CD4-positive, alpha-beta T cell (primary cell): Measurements from ENCODE around the gene SERPINB5. TPM values are rescaled to one million over a fixed set of nuclear protein-coding genes. Genes with fewer than 3 reads are reported as not detected.

Experiments
- ATAC-seq: fragments of 200-7000 bp; cut with Tn5 transposase; one replicate; pipeline ENCODE4 v1.10.0; 2022; ENCODE audit warnings: mild to moderate bottlenecking; ENCODE audit not compliant: poor library complexity
- CTCF ChIA-PET: fragments of 350-600 bp; sonication (Branson Sonifier 250); formaldehyde crosslinking; loops from one replicate; lab custom pipeline; 2021; ENCODE audit warnings: antibody characterized with exemption, inconsistent platforms; lab: Charles Lee
- POLR2A ChIA-PET: fragments of 350-600 bp; sonication (Branson Sonifier 250); formaldehyde crosslinking; loops from one replicate; lab custom pipeline; 2021; ENCODE audit warnings: antibody characterized with exemption, inconsistent platforms; lab: Charles Lee
- DNase-seq, 14 experiments: peaks; one replicate each; pipeline ENCODE4 v3.0.0-alpha.2; 2013 to 2020; ENCODE audit warnings: mixed read lengths in 2 of 14
- H3K27ac ChIP-seq, 2 donors: one replicate each; pipeline versions ENCODE4 v1.5.1 to v1.7.0; 2013; ENCODE audit warnings: low read length in 2 of 2, low read depth in 1 of 2, mild to moderate bottlenecking in 1 of 2
- H3K27me3 ChIP-seq, 2 experiments: 1 replicate in 1 of 2; 2 replicates in 1 of 2; pipeline versions ENCODE4 v1.6.1 to v1.7.0; 2013; ENCODE audit warnings: low read length in 2 of 2, control low read depth in 1 of 2, mild to moderate bottlenecking in 1 of 2, moderate library complexity in 1 of 2; ENCODE audit not compliant: insufficient read depth in 2 of 2, control insufficient read depth in 1 of 2
- H3K36me3 ChIP-seq: one replicate; pipeline ENCODE4 v1.6.1; 2013; ENCODE audit warnings: low read length, control low read depth; ENCODE audit not compliant: insufficient read depth
- H3K4me1 ChIP-seq: one replicate; pipeline ENCODE4 v1.6.1; 2013; ENCODE audit warnings: low read length, control low read depth; ENCODE audit not compliant: insufficient read depth
- H3K4me3 ChIP-seq: one replicate; pipeline ENCODE4 v1.5.1; 2013; ENCODE audit warnings: mild to moderate bottlenecking, low read length, moderate library complexity
- H3K9me3 ChIP-seq, 2 experiments: 1 replicate in 1 of 2; 2 replicates in 1 of 2; pipeline versions ENCODE4 v1.6.1 to v1.7.0; 2013; ENCODE audit warnings: low read length in 2 of 2, mild to moderate bottlenecking in 2 of 2, control low read depth in 1 of 2, moderate library complexity in 1 of 2; ENCODE audit not compliant: control insufficient read depth in 1 of 2, insufficient read depth in 1 of 2
- H3K27ac Mint-ChIP-seq: one replicate; pipeline ENCODE4 v1.8.0; 2020; ENCODE audit warnings: mixed read lengths
- H3K27me3 Mint-ChIP-seq: one replicate; pipeline ENCODE4 v1.8.0; 2021; ENCODE audit warnings: mixed read lengths
- H3K36me3 Mint-ChIP-seq: one replicate; pipeline ENCODE4 v1.8.0; 2021; ENCODE audit warnings: low read depth, mixed read lengths
- H3K4me1 Mint-ChIP-seq: one replicate; pipeline ENCODE4 v1.8.0; 2021; ENCODE audit warnings: low read depth, mixed read lengths
- H3K4me3 Mint-ChIP-seq: one replicate; pipeline ENCODE4 v1.8.0; 2020; ENCODE audit warnings: mild to moderate bottlenecking, mixed read lengths
- H3K9me3 Mint-ChIP-seq: one replicate; pipeline ENCODE4 v1.8.0; 2020; ENCODE audit warnings: mixed read lengths
- intact Hi-C, 2 experiments: fragments of 100-400 bp; cut with DNase I in 1 of 2; cut with micrococcal nuclease in 1 of 2; formaldehyde crosslinking; loops; one replicate each; pipeline versions ENCODE4 v1.15.1 to v1.9.0; 2023 to 2025; cut with DNase I, micrococcal nuclease
- total RNA-seq, 174 experiments: library from RNA in 2 of 174; stranded (reverse) in 2 of 174; gene quantifications; one replicate each; pipeline ENCODE4 v1.2.3 and lab custom pipeline; 2021 to 2026
- TF ChIP-seq, protein P1 (sequence below): fragments of 200-600 bp; IDR thresholded peaks from one replicate; pipeline ENCODE4 v1.8.0; 2022; ENCODE audit warnings: antibody characterized with exemption, mild to moderate bottlenecking

The SERPINB5 gene
- total RNA-seq, 2 experiments from 2014 or later: not detected

DNA sequence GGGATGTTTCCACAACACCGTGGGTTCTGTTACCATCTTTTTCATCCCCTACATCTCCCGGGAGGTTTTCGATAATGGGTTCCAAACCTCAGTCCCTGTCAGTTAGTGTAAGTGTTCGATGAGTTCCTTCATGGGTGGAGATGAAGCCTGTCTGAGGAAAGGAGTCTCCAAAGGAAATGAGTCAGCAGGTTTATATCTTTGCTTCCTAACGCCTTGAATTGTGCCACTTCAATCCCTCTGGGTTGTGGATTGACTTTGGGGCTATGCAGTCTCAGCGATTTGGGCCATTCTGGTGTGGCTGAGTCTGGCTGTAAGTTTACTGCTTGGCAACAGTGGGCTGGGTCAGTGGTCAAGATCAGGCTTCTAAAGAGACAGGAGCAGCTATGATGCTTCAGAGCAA, 1.2 kb downstream of the SERPINB5 start:
- Mint-ChIP-seq H3K9me3 (no peaks in the 10 kb centered on the region), H3K27me3 (peaks cover 24% of the 10 kb centered on the region), H3K4me1 (no peaks in the 10 kb centered on the region), H3K4me3 (no peak overlapping the region), H3K36me3 (no peaks in the 10 kb centered on the region), H3K27ac (no peak overlapping the region)
- intact Hi-C loops: no loop called here
- Histone ChIP-seq H3K4me3 (no peak overlapping the region), H3K9me3 (no peaks in the 10 kb centered on the region), H3K27ac (no peak overlapping the region), H3K4me1 (no peaks in the 10 kb centered on the region), H3K36me3 (no peaks in the 10 kb centered on the region), H3K27me3 (peaks cover 0 to 4% of the 10 kb centered on the region in 2 experiments)
- ChIA-PET CTCF (no interaction called here), POLR2A (no interaction called here)
- DNase-seq (no peak), ATAC-seq (no peak)
- TF ChIP-seq, protein P1, sequence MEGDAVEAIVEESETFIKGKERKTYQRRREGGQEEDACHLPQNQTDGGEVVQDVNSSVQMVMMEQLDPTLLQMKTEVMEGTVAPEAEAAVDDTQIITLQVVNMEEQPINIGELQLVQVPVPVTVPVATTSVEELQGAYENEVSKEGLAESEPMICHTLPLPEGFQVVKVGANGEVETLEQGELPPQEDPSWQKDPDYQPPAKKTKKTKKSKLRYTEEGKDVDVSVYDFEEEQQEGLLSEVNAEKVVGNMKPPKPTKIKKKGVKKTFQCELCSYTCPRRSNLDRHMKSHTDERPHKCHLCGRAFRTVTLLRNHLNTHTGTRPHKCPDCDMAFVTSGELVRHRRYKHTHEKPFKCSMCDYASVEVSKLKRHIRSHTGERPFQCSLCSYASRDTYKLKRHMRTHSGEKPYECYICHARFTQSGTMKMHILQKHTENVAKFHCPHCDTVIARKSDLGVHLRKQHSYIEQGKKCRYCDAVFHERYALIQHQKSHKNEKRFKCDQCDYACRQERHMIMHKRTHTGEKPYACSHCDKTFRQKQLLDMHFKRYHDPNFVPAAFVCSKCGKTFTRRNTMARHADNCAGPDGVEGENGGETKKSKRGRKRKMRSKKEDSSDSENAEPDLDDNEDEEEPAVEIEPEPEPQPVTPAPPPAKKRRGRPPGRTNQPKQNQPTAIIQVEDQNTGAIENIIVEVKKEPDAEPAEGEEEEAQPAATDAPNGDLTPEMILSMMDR: no peak

DNA sequence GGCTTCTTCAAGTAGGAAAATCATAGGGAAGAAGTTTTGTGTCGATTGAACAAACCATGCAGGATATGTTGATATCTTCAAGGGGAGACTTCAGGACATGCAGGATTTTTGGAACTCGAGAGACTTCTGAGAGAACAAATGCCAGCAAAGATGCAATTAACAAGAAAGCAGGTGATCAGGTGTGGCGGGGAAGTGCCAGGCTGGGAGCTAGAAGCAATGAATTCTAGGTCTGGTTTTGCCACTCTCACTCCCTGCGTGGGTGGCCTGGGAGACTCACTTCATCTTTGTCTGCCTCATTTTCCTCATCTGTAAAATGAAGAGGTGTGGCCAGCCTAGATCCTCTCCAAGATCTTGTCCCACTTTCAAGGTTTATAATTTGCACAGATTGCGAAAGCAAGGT, 3.1 kb downstream of the SERPINB5 start:
- POLR2A ChIA-PET: no interaction called here
- peaks cover 24% of the 10 kb centered on the region for H3K27me3 Mint-ChIP-seq
- DNase-seq (no peak), ATAC-seq (no peak)
- intact Hi-C loops: no loop called here
- H3K4me1 ChIP-seq: no peaks in the 10 kb centered on the region
- H3K36me3 ChIP-seq: no peaks in the 10 kb centered on the region
- no peak overlapping the region for H3K27ac ChIP-seq
- no peak overlapping the region for H3K4me3 Mint-ChIP-seq
- H3K36me3 Mint-ChIP-seq: no peaks in the 10 kb centered on the region
- H3K4me1 Mint-ChIP-seq: no peaks in the 10 kb centered on the region
- H3K27me3 ChIP-seq: peaks cover 0 to 4% of the 10 kb centered on the region in 2 experiments
- no peaks in the 10 kb centered on the region for H3K9me3 Mint-ChIP-seq
- CTCF ChIA-PET: no interaction called here
- H3K4me3 ChIP-seq: no peak overlapping the region
- TF ChIP-seq, protein P1: no peak
- H3K9me3 ChIP-seq: no peaks in the 10 kb centered on the region
- H3K27ac Mint-ChIP-seq: no peak overlapping the region

DNA sequence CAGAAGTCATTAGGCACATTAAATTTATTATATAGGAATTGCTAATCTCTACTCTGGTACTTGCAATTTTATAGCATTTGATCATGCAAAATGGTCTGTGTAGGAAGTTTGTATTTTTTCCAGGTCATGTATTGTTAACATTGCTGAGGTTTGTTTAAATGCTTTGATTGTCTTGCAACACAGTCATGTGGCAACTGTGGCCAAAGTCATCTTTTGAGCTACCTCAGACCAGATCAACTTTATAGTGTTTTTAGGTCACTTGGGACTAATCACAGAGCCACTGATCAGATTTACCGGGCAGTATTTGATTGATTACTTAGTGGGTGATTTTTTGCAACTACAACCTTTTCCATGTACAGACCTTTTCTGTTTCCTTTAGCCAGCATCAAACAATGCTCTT, 3.7 kb downstream of the SERPINB5 start:
- H3K36me3 ChIP-seq: no peaks in the 10 kb centered on the region
- Mint-ChIP-seq H3K9me3 (no peaks in the 10 kb centered on the region), H3K4me1 (no peaks in the 10 kb centered on the region), H3K27me3 (peaks cover 28% of the 10 kb centered on the region), H3K36me3 (no peaks in the 10 kb centered on the region), H3K27ac (no peak overlapping the region), H3K4me3 (no peak overlapping the region)
- intact Hi-C loops: no loop called here
- H3K27ac ChIP-seq: no peak overlapping the region
- H3K4me1 ChIP-seq: no peaks in the 10 kb centered on the region
- no peak for DNase-seq
- H3K27me3 ChIP-seq: peaks cover 0 to 4% of the 10 kb centered on the region in 2 experiments
- no peaks in the 10 kb centered on the region for H3K9me3 ChIP-seq
- ATAC-seq: no peak
- CTCF ChIA-PET: no interaction called here
- TF ChIP-seq, protein P1: no peak
- no peak overlapping the region for H3K4me3 ChIP-seq
- POLR2A ChIA-PET: no interaction called here
